ENCODE data around the gene ZNF714. TPM values are rescaled to one million over a fixed set of nuclear protein-coding genes. Genes with fewer than 3 reads are reported as not detected.

Gene ZNF714
- total RNA-seq, 3 donors from 2014 or later (not counting 1 experiment from before 2014, with no cell fraction given): 12.5 to 15.0 (median 14.7) TPM

DNA sequence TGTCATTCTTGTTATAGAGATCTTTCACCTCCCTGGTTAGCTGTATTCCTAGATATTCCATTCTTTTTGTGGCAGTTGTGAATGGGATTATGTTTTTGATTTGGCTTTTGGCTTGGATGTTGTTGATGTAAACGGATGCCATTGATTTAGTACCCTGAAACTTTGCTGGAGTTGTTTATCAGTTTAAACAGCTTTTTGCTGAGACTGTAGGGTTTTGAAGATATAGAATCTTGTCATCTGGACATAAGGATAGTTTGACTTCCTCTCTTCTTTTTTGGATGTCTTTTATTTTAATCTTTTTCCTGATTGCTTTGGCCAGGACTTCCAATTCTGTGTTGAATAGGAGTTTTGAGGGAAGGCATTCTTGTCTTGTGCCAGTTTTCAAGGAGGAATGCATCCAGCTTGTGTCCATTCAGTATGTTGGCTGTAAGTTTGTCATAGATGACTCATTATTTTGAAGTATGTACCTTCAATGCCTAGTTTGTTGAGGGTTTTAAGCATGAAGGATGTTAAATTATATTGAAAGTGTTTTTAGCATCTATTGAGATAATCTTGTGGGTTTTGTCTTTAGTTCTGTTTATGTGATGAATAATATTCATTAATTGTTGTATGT lies 76.6 kb downstream of the ZNF714 start:
- DNase-seq (no peak), ATAC-seq (no peak)
- Mint-ChIP-seq H3K9me3 (no peaks in the 10 kb centered on the region), H3K4me1 (peaks cover 44 to 46% of the 10 kb centered on the region in 2 donors), H3K27ac (peak overlapping the region; percentile 50 to 65), H3K27me3 (ENCODE audit: low read depth in 2 of 2) (no peaks in the 10 kb centered on the region), H3K36me3 (no peaks in the 10 kb centered on the region), H3K4me3 (no peak overlapping the region)
- H3K4me1 ChIP-seq (ENCODE audit: control insufficient read depth, insufficient read depth, low read length): no peaks in the 10 kb centered on the region
- H3K4me3 ChIP-seq (ENCODE audit: low read length): no peak overlapping the region
- H3K27ac ChIP-seq (ENCODE audit: low read length): no peak overlapping the region
- WGBS (ENCODE audit: insufficient coverage): 100% methylated on average over 1 of the region's 1 CpG
- H3K9me3 ChIP-seq (ENCODE audit: control insufficient read depth, insufficient read depth, low read length): no peaks in the 10 kb centered on the region
- TF ChIP-seq, protein P1, sequence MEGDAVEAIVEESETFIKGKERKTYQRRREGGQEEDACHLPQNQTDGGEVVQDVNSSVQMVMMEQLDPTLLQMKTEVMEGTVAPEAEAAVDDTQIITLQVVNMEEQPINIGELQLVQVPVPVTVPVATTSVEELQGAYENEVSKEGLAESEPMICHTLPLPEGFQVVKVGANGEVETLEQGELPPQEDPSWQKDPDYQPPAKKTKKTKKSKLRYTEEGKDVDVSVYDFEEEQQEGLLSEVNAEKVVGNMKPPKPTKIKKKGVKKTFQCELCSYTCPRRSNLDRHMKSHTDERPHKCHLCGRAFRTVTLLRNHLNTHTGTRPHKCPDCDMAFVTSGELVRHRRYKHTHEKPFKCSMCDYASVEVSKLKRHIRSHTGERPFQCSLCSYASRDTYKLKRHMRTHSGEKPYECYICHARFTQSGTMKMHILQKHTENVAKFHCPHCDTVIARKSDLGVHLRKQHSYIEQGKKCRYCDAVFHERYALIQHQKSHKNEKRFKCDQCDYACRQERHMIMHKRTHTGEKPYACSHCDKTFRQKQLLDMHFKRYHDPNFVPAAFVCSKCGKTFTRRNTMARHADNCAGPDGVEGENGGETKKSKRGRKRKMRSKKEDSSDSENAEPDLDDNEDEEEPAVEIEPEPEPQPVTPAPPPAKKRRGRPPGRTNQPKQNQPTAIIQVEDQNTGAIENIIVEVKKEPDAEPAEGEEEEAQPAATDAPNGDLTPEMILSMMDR (IDR thresholded peaks at IDR 0.05): no peak
- H3K36me3 ChIP-seq (ENCODE audit: control insufficient read depth, insufficient read depth, low read length): peaks cover 4% of the 10 kb centered on the region
- intact Hi-C loops (cut with micrococcal nuclease): no loop called here
- no peaks in the 10 kb centered on the region for H3K27me3 ChIP-seq (ENCODE audit: control insufficient read depth, insufficient read depth, low read length)

DNA sequence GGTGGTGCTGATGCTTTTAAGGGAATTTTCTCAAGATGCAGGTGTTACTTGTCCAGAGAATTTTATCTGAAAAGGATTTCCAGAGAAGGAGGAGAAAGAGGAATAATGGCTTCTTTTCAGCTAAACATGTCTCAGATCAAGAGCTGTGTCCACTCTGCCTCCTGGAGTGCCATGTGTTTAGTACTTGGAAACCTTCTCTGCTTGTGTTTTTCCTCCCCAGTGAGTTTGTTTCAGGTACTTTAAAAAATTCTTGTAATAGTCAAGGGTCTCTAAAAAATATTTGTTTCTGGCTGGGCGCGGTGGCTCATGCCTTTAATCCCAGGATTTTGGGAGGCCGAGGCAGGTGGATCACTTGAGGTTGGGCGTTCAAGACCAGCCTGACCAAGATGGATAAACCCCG lies 82.5 kb downstream of the ZNF714 start:
- no peak overlapping the region for H3K27ac Mint-ChIP-seq
- no peaks in the 10 kb centered on the region for H3K27me3 Mint-ChIP-seq (ENCODE audit: low read depth in 2 of 2)
- no peak overlapping the region for H3K4me3 Mint-ChIP-seq
- H3K27me3 ChIP-seq (ENCODE audit: control insufficient read depth, insufficient read depth, low read length): no peaks in the 10 kb centered on the region
- peaks cover 18 to 23% of the 10 kb centered on the region in 2 donors for H3K4me1 Mint-ChIP-seq
- DNase-seq: no peak
- H3K36me3 ChIP-seq (ENCODE audit: control insufficient read depth, insufficient read depth, low read length): peaks cover 19% of the 10 kb centered on the region
- H3K4me1 ChIP-seq (ENCODE audit: control insufficient read depth, insufficient read depth, low read length): no peaks in the 10 kb centered on the region
- H3K4me3 ChIP-seq (ENCODE audit: low read length): no peak overlapping the region
- H3K9me3 Mint-ChIP-seq: no peaks in the 10 kb centered on the region
- no peaks in the 10 kb centered on the region for H3K36me3 Mint-ChIP-seq
- TF ChIP-seq, protein P1 (IDR thresholded peaks at IDR 0.05): no peak
- H3K9me3 ChIP-seq (ENCODE audit: control insufficient read depth, insufficient read depth, low read length): no peaks in the 10 kb centered on the region
- intact Hi-C loops (cut with micrococcal nuclease): no loop called here
- H3K27ac ChIP-seq (ENCODE audit: low read length): no peak overlapping the region
- over 99% methylated on average over 5 of the region's 5 CpGs for WGBS (ENCODE audit: insufficient coverage)
- ATAC-seq: no peak

DNA sequence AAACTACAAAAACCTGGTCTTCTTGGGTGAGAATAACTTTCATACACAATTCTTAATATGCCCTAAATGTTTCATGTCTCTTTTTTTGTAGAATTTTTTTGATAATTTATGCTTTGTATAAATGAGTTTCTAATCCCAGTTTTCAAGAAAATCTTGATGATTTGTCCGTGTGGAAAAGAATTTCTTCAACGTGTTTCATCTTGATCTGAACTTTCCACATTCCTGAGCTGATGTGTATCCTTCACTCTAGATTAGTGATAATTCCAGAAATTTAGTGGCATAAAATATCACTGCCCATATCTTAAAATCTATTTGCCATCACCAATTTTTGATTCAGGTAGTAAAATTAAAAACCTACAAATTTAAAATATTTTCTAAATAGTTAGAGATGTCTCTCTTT lies 84.4 kb downstream of the ZNF714 start:
- Mint-ChIP-seq H3K4me1 (peaks cover 8 to 13% of the 10 kb centered on the region in 2 donors), H3K27ac (no peak overlapping the region), H3K4me3 (no peak overlapping the region), H3K27me3 (ENCODE audit: low read depth in 2 of 2) (no peaks in the 10 kb centered on the region), H3K9me3 (no peaks in the 10 kb centered on the region), H3K36me3 (no peaks in the 10 kb centered on the region)
- Histone ChIP-seq H3K36me3 (ENCODE audit: control insufficient read depth, insufficient read depth, low read length) (peaks cover 24% of the 10 kb centered on the region), H3K4me1 (ENCODE audit: control insufficient read depth, insufficient read depth, low read length) (no peaks in the 10 kb centered on the region), H3K27me3 (ENCODE audit: control insufficient read depth, insufficient read depth, low read length) (no peaks in the 10 kb centered on the region), H3K9me3 (ENCODE audit: control insufficient read depth, insufficient read depth, low read length) (no peaks in the 10 kb centered on the region), H3K4me3 (ENCODE audit: low read length) (no peak overlapping the region), H3K27ac (ENCODE audit: low read length) (no peak overlapping the region)
- intact Hi-C loops (cut with micrococcal nuclease): no loop called here
- ATAC-seq: no peak
- no CpG with 5 or more reads among the region's 2 CpGs for WGBS (ENCODE audit: insufficient coverage)
- DNase-seq: no peak
- TF ChIP-seq, protein P1 (IDR thresholded peaks at IDR 0.05): no peak

Other genes starting within 250 kb of the ZNF714 start
- 1 to 10 TPM; 3.9 to 8.6 (median 5.4) TPM for gene ZNF85, start 159.0 kb upstream of the ZNF714 start, total RNA-seq
- 10 to 100 TPM; 32.7 to 43.0 (median 33.3) TPM for gene ZNF430, start 61.5 kb upstream of the ZNF714 start, total RNA-seq
- gene ZNF431, start 59.8 kb downstream of the ZNF714 start, total RNA-seq: 10 to 100 TPM; 30.1 to 39.7 (median 30.4) TPM
- 10 to 100 TPM; 21.2 to 24.4 (median 24.4) TPM for gene ZNF708, start 247.2 kb downstream of the ZNF714 start, total RNA-seq

All from natural killer cell (primary cell).